Activated naive CD4-positive, alpha-beta T cell treated with anti-CD3 and anti-CD28 coated beads, Interleukin-2, amount 50 U/mL, for 16 hours (primary cell): Measurements from ENCODE around the gene DZIP1.
A peak's percentile ranks its signal among the peaks of the same experiment; 100 is the strongest.
"Not testable (repeated sequence)": the region's sequence is repeated elsewhere in the genome, so short reads cannot be mapped to it uniquely, and the experiment has no call there.

Experiments
- DNase-seq: peaks from one replicate; pipeline ENCODE4 v3.0.0-alpha.2; 2020

DZIP1 gene, protein sequence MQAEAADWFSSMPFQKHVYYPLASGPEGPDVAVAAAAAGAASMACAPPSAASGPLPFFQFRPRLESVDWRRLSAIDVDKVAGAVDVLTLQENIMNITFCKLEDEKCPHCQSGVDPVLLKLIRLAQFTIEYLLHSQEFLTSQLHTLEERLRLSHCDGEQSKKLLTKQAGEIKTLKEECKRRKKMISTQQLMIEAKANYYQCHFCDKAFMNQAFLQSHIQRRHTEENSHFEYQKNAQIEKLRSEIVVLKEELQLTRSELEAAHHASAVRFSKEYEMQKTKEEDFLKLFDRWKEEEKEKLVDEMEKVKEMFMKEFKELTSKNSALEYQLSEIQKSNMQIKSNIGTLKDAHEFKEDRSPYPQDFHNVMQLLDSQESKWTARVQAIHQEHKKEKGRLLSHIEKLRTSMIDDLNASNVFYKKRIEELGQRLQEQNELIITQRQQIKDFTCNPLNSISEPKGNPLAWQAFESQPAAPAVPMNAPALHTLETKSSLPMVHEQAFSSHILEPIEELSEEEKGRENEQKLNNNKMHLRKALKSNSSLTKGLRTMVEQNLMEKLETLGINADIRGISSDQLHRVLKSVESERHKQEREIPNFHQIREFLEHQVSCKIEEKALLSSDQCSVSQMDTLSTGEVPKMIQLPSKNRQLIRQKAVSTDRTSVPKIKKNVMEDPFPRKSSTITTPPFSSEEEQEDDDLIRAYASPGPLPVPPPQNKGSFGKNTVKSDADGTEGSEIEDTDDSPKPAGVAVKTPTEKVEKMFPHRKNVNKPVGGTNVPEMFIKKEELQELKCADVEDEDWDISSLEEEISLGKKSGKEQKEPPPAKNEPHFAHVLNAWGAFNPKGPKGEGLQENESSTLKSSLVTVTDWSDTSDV

DNA sequence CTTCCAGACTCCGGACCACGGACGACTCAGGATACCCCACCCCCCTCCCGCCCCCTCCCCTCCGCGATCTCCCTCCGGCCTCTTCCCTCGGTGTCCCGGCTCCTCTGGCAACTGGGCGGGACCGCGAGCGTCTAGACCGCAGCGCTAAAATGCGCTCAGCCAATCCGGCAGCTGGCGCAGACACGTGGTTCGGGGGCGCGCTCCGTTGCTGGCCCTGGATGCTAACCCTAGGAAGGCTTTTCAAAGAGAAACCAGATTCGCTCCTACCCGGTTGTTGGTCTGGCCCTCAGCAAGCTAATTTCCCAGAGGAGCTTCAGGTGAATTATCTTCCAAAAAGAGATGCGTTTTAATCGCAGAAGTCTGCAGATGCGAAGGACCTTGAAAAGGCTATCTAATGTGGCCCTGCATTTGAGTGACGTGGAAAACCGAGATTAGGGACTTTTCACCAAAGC is at the start of gene DZIP1:
Gene DZIP1, minus strand, starts transcription at position 106 of the 452 bp plus-strand sequence. CDS start 2,677 bp downstream, outside the sequence.
- DNase-seq, result no peak

DNA sequence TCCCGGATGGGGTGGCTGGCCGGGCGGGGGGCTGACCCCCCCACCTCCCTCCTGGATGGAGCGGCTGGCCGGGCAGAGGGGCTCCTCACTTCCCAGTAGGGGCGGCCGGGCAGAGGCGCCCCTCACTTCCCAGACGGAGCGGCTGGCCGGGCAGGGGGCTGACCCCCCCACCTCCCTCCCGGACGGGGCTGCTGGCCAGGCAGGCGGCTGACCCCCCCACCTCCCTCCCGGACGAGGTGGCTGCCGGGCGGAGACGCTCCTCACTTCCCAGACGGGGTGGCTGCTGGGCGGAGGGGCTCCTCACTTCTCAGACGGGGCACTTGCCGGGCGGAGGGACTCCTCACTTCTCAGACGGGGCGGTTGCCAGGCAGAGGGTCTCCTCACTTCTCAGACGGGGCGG is 46.5 kb upstream of the DZIP1 start:
- DNase-seq, result not testable (repeated sequence)

DNA sequence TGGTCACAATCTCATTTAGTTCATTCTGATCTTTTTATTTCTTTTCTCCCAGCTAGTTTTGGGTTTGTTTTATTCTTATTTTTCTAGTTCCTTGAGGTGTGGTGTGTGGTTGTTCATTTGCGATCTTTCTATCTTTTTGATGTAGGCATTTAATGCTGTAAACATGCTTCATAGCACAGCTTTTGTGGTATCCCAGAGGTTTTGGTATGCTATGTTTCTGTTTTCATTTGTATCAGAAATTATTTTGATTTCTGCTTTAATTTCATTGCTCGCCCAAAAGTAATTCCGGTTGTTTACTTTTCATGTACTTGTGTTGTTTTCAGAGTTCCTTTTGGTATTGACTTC is 45.0 kb upstream of the DZIP1 start:
- no peak for DNase-seq

DNA sequence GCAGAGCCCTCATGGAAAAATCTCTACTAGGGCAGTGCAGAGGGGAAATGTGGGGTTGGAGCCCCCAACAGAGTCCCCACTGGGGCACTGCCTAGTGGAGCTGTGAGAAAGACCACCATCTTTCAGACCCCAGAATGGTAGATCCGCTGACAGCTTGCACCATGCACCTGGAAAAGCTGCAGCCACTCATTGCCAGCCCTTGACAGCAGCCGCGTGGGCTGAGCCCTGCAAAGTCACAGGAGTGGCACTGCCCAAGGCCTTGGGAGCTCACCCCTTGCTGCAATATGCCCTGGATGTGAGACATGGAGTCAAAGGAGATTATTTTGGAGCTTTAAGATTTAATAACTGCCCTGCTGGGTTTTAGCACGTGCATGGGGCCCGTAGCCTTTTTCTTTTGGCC is 40.5 kb upstream of the DZIP1 start:
- DNase-seq, result not testable (repeated sequence)

DNA sequence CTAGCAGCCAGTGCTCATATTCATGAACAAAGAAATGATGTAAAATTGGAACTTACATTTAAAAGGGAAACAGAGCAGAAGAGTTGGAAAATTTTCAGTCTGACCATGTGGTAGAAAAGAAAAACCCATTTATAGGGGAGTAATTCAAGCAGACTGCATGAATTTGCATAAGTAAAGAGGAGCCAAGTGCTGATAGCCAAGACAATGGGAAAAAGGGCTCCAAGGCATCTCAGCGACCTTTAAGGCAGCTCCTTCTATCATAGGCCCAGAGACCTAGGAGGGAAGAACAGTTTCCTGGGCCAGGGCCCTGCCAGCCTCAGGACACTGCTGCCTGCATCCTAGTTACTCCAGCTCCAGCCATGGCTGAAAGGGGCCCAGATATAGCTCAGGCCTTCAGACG is 39.9 kb upstream of the DZIP1 start:
- DNase-seq, result no peak

DNA sequence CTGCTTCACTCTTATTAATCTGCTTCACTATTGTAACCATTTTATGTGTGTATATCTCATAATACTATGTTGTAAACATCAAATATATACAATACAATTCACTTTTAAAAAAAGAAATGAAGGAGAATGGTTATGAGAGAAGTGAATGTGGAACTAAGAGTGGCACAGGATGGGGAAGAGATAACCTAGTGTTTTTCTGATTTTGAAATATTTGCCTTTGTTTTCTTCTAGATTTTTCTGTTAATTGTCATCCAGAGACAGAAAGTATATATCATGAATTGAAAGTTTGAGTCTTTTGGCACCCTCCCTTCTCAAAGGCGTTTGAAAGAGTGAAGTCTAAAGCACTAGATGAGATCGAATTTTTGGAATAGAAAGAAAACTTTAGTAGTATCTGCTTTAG is 35.2 kb upstream of the DZIP1 start:
- no peak for DNase-seq

DNA sequence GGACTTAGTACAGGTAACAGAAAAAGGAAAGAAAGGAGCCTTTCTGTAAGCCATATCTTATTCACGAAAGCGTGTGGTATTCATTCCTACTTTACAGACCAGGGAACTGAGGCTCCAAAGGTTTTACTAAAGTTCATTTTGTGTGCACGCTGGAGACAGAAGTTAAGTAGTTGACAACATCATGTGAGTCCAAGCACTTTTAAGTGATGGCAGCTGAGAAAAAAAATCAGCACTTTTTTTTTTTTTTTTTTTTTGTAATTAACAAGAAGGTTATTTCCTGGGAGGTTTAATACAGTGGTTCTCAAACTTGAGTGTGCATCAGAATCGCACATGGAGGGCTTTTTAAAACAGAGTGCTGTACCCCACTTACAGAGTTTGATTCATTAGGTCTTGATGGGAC is 34.5 kb upstream of the DZIP1 start:
- no peak for DNase-seq

DNA sequence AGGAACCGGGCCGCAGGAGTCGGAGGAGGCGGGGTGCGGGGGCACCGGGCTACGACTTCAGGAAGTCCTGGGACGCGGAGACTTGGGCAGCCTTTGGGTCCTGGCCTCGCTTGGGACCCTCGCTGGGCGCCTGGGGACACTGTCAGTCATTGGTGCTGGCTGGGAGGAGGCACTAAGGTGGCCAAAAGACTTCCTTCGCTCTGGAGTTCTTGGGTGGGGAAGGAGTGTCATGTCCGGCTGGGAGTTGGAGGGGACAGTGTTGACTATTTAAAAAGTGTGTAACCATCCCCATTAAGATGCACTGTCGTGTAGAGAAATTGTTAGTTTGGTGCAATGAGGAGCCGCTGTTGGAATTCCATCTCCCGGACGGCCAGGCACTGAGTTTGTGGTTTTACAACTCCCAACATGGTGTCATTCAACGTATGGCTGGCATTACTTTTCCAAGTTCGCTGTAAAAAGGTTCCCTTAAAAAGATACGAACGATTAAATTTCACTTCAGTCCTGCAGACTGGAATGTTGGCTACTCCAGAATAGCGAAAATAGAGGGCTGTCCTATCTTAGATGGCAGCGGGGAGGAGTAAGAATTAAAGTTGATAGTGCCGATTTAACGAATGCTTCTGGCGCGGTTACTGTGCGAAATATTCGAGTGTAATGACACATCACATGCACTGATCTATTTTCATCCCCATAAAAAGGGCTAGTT is 33.2 kb upstream of the DZIP1 start:
- no peak for DNase-seq

DNA sequence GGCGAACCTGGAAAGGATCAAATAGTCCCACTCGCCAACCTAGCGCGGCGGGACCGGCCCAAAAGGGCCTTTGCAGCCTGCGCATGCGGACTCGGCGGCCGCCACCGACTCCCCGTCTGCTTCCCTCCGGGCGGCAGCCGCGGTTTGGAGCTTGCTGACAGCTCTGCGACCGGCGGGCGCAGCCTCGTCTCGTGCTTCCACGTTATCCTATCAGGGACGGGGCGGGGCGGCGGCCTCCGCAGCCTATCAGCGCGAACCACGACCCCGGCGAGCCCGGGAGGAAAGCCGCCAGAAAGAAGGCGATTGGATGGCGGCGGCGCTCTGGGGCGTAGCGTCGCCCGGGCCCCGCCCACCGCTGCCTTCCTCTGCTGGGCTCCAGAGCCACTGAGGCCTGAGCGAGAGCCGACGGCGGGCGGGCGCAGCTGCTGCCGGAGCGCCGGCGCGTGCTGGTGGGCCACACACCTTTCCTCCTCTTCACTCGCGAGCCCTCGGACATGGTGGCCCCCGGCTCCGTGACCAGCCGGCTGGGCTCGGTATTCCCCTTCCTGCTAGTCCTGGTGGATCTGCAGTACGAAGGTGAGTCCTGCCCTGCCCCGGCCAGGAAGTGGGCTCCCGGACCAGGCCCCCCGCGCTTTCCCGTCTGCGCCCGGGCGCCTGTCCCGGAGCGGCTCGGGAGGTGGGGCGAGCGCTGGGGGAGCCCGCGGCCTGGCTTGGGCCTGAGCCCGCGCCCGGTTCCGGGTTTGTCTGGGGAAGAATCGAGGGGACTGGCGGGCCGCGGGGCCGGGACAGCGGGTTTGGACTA is 32.5 kb upstream of the DZIP1 start, which contains the start of gene DNAJC3:
Gene DNAJC3, plus strand, starts transcription at position 378 of the 802 bp plus-strand sequence. Its CDS starts 117 bp downstream, at position 495.
- DNase-seq, result peak; percentile 99

DNA sequence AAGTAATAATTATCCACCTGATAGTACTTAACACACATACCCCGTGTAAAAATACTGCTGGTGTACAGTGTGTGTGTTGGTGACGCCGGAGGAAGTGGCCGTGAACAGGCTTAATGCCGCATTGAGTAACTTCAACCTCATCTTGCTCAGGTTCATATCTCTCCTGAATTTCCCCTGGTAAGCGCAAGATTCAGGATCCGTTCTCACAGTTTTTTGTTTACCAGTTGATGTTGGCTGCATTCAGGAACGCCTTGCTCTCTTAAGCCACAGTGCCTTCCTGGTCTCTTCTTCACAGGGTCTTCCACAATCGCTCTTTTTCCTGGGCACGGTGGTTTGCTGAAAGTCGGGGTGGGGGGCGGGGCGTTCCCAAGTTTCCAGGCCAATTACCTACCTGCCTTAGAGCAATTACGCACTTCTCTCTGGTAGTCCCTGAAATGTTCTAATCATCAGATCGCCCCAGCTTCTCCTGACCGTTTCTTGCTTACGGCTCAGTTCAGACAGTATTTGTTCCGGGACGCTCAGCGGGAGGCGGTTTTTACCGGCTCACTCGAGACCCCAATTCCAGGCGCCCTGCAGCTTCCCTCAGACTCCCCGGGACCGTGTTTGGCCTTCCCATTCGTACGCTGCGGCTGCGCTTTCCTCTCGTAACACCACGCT is 31.7 kb upstream of the DZIP1 start:
- DNase-seq, result peak; percentile 16

DNA sequence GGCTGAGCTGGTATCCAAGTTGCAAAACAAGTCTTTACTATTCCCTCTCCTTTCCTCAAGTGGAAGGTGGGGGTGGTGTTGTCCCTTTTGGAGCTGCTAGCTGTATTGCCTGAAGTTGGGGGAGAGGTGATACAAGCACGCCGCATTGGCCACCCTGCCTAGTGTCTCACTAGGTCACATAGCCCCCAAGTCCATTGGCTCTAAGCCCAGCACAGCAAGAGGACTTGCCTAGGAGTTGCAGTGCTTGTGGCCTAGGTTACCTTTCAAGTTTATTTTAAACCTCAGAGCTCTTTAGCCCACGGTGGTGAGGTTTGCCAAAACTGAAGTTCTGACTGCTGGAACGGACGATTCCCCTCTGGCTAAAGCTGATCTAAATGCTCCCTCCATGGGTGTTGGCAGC is 27.1 kb upstream of the DZIP1 start:
- DNase-seq, result no peak

DNA sequence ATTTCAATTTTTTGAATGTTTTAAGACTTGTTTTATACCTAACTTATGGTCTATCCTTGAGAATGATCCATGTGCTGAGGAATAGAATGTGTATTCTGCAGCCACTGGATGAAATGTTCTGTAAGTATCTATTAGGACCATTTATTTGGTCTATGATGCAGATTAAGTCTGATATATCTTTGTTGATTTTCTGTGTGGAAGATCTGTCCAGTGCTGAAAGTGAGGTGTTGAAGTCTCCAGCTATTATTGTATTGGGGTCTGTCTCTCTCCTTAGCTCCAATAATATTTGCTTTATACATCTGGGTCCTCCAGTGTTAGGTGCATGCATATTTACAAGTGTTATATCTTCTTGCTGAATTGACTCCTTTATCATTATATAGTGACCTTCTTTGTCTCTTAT is 22.7 kb upstream of the DZIP1 start:
- DNase-seq, result not testable (repeated sequence)

DNA sequence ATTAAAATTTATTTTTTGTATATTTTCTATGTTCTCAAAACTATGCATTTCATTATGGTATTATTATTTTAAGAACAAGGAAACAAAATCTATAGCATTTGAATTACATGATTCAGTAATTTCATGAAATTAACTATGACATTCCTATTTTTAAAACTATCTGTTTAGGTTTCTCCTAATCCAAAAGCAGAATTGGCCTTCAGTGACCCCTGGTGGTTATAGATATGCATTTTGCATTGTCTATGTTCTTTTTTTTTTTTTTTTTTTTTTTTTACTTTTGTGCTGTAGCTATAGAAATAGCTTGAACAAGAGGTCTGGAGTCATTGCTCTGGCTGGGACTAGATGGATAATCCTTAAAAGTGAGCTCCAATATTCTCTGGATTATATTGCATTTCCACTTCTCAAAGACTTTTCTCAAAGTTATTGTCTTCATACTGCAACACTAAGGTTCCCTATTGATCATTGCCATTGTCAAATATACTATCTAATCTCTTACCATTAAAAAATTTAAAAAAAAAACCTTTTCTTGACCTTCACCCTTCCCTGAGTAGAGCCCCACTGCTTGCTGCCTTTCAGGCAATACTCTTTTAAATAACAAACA is 16.6 kb upstream of the DZIP1 start:
- no peak for DNase-seq

DNA sequence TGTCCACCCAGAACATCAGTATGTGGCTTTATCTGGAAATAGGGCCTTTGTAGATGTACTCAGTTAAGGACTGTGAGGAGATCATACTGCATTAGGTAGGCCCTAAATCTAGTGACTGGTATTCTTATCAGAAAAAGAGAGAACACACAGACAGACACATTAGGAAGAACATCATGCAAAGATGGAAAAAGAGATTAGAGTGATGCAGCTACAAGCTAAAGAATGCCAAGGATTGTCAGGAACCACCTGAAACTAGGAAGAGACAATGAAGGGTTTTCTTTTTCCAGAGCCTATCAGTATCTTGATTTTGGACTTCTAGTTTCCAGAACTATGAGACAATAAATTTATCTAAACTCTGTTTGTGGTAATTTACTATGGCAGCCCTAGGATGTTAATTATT is 15.0 kb upstream of the DZIP1 start:
- DNase-seq, result no peak

DNA sequence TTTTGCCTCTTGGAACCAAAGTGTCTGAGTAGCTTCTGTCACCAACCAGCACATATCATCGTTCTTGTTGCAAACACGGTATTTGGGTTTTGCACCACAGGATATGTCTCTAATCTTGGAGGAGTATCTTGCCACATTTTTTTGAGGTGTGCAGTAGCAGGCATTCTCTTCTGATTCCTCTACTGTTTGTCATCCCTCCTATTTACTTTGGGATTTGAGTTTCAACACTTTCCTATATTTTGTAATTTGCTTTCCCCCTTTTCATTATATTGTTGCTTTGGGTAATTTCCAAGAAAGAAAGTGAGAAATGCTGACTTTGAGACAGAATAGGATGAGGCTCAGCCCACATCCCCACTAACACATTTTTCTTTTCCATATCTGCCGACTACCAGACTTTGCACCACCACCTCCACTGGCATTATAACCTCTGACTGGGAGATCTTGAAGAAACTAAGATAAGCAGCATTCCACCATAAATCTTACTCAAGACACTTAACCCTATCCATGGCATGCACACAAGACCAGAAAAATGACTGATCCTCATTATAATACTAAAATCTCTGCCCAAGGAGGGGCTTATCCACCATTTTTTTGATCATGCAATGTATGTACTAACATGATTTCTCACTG is 12.0 kb upstream of the DZIP1 start:
- DNase-seq, result no peak

DNA sequence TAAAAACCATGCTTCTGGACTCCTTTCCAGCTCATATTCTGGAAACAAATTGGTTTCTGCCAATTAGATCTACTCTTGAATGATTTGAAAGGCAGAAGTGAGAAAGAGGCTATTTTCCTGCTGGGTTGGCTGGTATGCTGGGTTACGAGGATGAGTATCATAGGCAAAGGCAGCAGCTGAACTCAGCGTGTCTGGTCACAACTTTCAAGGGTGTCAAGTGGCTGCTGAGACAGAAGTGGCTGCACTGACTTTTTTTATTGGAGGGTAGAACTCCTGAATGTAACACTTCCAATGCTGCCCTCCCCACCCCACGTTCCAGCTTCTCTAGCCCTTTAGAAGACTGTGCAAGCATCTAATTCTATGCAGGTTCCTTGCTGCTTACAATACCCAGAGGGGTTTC is 8.3 kb upstream of the DZIP1 start:
- DNase-seq, result no peak

DNA sequence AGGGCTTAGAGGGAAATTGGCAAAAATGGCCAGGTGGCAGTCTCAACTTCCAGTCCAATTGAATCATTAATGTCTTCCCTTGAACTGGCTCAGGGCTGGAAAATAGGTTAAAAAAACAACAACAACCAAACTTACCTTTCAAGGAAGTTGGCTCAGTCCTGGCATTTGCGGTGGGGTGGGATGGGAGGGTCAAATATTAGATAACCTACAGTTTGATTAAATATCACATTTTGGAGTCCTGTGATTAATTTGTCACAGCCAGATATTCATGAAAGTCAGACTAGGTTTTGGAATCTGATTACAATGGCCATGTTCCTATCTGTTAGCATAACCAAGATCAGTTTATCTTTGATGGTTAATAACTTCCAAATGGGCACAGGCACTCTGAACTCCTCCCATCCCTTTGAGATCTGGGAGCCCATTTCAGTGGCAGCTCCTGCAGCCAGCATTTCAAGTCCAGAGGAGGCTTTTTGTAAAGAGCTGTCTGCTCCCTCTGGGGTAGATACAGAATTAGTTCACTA is 7.8 kb upstream of the DZIP1 start:
- DNase-seq, result no peak

DNA sequence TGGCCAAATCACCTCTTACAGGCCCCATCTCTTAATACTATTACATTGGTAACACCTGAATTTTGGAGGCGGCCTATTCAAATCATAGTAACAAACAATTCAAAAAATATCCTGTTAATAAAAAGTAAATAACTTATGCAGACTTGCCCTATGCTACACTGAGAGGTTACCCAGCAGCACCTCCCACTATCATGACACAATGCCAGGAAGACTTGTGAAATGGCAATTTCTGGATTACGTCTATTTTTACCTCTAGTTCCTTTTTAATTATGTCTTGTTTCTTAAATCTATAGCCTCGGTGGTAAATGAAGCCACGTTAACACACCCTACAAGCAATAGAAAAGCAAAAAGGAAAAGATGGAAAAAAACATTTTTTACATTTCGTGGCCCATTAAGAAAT is 6.2 kb upstream of the DZIP1 start:
- no peak for DNase-seq

DNA sequence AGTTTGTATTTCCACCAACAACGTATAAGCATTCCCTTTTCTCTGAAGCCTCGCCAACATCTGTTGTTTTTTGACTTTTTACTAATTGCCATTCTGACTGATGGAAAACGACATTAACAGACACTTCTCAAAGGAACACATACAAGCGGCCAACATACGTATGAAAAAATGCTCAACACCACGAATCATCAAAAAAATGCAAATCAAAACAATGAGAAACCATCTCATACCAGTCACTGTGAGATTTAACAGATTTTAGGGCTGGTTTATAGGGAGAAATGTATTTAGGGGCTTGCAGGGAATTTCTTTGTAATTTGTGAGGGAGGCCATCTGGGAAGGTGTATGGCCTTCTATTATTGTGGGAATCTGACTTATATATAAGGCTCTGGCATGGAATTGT is 2.8 kb upstream of the DZIP1 start:
- DNase-seq, result no peak

DNA sequence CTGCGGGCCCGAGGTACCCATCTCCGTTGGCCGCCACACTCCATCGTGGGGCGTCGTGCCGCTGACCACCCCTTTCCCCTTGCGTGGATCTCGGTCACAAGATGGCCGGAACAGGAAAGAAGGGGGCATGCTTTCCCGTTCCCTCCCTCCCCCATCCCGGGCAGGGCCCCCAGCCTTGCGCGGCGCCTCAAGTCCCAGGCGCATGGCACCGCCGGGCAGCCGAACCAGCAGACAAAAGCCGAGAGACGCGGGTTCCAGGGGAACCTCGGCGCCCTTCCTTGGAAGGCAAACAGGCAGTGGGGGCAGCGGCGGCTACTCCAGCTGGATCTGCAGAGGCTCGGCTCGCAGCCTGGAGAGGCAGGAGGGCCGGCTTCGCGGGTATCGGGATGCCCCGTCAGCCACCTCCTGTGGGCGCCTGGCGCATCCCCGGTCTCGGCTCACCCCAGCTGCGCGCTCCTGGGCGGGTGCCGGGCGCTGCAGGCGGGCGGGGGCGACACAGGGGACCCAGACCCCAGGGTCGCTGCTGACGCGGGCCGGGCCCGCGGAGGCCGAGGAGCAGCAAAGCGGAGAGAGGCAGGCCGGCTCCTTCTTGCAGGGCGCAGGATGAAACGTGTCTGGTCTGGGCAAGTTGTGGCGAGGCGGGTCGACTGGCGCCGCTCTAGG is 439 bp downstream of the DZIP1 start:
- DNase-seq, result no peak
